Peyer's patch (tissue), 4 donors: Measurements from ENCODE around the gene RIMS4. TPM values are rescaled to one million over a fixed set of nuclear protein-coding genes. Genes with fewer than 3 reads are reported as not detected.
A peak's percentile ranks its signal among the peaks of the same experiment; 100 is the strongest.

Experiments used
- DNase-seq, 3 donors: peaks; one replicate each; pipeline ENCODE4 v3.0.0-alpha.2; 2017 to 2019
- H3K27ac ChIP-seq, 4 donors: fragments of 200-600 bp; sonication (generic); one replicate each; pipeline ENCODE4 v1.5.1; 2016 to 2019
- H3K27me3 ChIP-seq, 2 donors: fragments of 200-600 bp; sonication (generic); one replicate each; pipeline ENCODE4 v1.5.1; 2019
- H3K36me3 ChIP-seq, 3 donors: fragments of 200-600 bp; sonication (generic); one replicate each; pipeline ENCODE4 v1.5.1; 2016 to 2019
- H3K4me1 ChIP-seq, 4 donors: fragments of 200-600 bp; sonication (generic); one replicate each; pipeline ENCODE4 v1.5.1; 2016 to 2019
- H3K4me3 ChIP-seq, 4 donors: fragments of 200-600 bp; sonication (generic); 1 replicate in 3 of 4; 2 replicates in 1 of 4; pipeline ENCODE4 v1.5.1; 2016 to 2019; ENCODE audit warnings: mild to moderate bottlenecking in 1 of 4
- H3K9me3 ChIP-seq, 4 donors: fragments of 200-600 bp; sonication (generic); one replicate each; pipeline ENCODE4 v1.5.1; 2016 to 2019; ENCODE audit warnings: mild to moderate bottlenecking in 1 of 4
- CTCF ChIP-seq, 6 experiments: fragments of 450-650 bp in 4 of 6; fragments of 200-600 bp in 2 of 6; sonication (generic) in 1 of 6; IDR thresholded peaks; one replicate each; pipeline ENCODE4 v1.5.1; 2017 to 2019; ENCODE audit warnings: antibody characterized with exemption in 6 of 6, mild to moderate bottlenecking in 3 of 6, moderate library complexity in 1 of 6
- POLR2A ChIP-seq, 2 donors: fragments of 450-650 bp; IDR thresholded peaks; one replicate each; pipeline ENCODE4 v1.5.1; 2017; ENCODE audit warnings: antibody characterized with exemption in 2 of 2, mild to moderate bottlenecking in 2 of 2, moderate library complexity in 2 of 2
- total RNA-seq, 4 donors: library from RNA; depleted of rRNA; stranded (reverse); fragments of >200 nt; gene quantifications; one replicate each; pipeline ENCODE4 v1.1.0, GENCODE V29; 2016

Gene RIMS4
- total RNA-seq, 4 donors from 2014 or later: 0.13 to 0.18 TPM; not detected in 2

DNA sequence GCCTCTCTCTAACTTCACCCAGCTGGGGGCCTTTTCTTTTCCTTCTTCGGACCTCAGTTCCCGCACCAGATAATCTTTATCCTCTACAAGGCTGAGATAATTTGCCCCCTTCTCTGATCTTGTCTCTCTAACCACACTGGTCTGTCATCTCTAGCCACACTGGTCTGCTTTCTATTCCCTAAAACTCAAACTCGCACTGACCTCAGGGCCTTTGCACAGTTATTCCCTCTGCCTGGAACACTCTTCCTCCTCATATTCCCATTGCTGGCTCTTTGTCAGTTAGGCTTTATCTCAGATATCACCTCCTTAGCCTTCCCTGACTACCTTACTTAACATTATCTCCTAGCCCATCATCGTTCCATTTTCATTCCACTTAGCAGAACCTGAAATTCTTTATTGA, 7.6 kb downstream of the RIMS4 start:
- no peak for DNase-seq
- TF ChIP-seq POLR2A (IDR thresholded peaks at IDR 0.05) (no peak), CTCF (IDR thresholded peaks at IDR 0.05) (no peak)

DNA sequence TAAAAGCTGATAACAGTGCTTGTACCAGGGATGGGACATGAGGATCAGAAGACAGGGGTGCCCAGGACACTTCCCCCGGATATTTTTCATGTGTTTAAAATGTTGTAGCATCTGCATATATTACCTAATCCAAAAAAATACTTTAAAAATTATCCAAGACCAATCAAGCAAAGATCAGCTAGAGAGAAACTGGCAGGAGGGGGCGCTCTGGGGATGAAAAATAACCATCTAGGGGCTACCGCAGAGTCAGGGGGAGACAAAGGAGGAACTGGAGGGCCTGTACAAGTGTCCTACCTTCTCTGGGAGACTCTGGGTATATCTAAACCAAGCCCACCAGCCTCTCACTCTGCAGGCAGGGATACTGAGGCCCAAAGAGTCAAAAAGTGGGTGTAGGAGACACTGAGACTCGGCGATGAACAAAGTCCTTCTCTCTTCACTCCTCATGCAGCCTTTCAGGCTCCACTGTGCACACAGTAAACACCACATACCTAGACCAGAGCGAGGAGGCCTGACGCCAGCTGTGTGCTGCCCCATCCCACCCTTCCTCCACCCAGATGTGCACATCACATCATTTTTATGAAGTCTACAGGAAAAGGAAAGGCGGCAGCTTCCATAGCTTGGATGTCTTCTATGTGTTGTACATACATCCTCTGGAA, 9.8 kb downstream of the RIMS4 start:
- no peak for TF ChIP-seq POLR2A (IDR thresholded peaks at IDR 0.05)
- TF ChIP-seq CTCF (IDR thresholded peaks at IDR 0.05): peak in 1 of 6 experiments; percentile 10
- Histone ChIP-seq H3K9me3 (no peaks in the 10 kb centered on the region), H3K36me3 (no peaks in the 10 kb centered on the region), H3K27ac (no peak overlapping the region), H3K4me1 (no peaks in the 10 kb centered on the region), H3K4me3 (no peak overlapping the region), H3K27me3 (no peaks in the 10 kb centered on the region)
- DNase-seq: no peak

More for the DNA sequence above, 7.6 kb downstream of the RIMS4 start:
- Histone ChIP-seq H3K27ac (no peak overlapping the region), H3K4me3 (no peak overlapping the region), H3K4me1 (no peaks in the 10 kb centered on the region), H3K36me3 (no peaks in the 10 kb centered on the region), H3K9me3 (no peaks in the 10 kb centered on the region), H3K27me3 (no peaks in the 10 kb centered on the region)

GRCh38 chr20:44799691-44800090, 10.7 kb downstream of the RIMS4 start:
- no peaks in the 10 kb centered on the region for H3K27me3 ChIP-seq
- DNase-seq: no peak

GRCh38 chr20:44796758-44797457, 13.4 kb downstream of the RIMS4 start:
- H3K36me3 ChIP-seq: no peaks in the 10 kb centered on the region
- H3K27ac ChIP-seq: no peak overlapping the region
- no peak for DNase-seq
- H3K4me3 ChIP-seq: no peak overlapping the region
- H3K9me3 ChIP-seq: no peaks in the 10 kb centered on the region
- H3K4me1 ChIP-seq: no peaks in the 10 kb centered on the region
- TF ChIP-seq POLR2A (IDR thresholded peaks at IDR 0.05) (no peak), CTCF (IDR thresholded peaks at IDR 0.05) (no peak)
- H3K27me3 ChIP-seq: no peaks in the 10 kb centered on the region

More at GRCh38 chr20:44799691-44800090, 10.7 kb downstream of the RIMS4 start:
- Histone ChIP-seq H3K4me1 (no peaks in the 10 kb centered on the region), H3K4me3 (no peak overlapping the region), H3K36me3 (no peaks in the 10 kb centered on the region), H3K9me3 (no peaks in the 10 kb centered on the region), H3K27ac (no peak overlapping the region)
- TF ChIP-seq POLR2A (IDR thresholded peaks at IDR 0.05) (no peak), CTCF (IDR thresholded peaks at IDR 0.05) (no peak)

GRCh38 chr20:44796311-44796710, 14.0 kb downstream of the RIMS4 start:
- DNase-seq: no peak
- Histone ChIP-seq H3K27ac (no peak overlapping the region), H3K4me1 (no peaks in the 10 kb centered on the region), H3K9me3 (no peaks in the 10 kb centered on the region), H3K36me3 (no peaks in the 10 kb centered on the region), H3K27me3 (no peaks in the 10 kb centered on the region), H3K4me3 (no peak overlapping the region)
- TF ChIP-seq POLR2A (IDR thresholded peaks at IDR 0.05) (no peak), CTCF (IDR thresholded peaks at IDR 0.05) (no peak)
